Kidney capillary endothelial cell (primary cell): ENCODE measurements around the gene ETNPPL.
"Not testable (repeated sequence)": the region's sequence is repeated elsewhere in the genome, so short reads cannot be mapped to it uniquely, and the experiment has no call there.

Source experiments
- DNase-seq: peaks from one replicate; pipeline ENCODE4 v3.0.0-alpha.2; 2018; ENCODE audit warnings: low spot score

The ETNPPL gene

GRCh38 chr4:108754327-108754726, 8.5 kb downstream of the ETNPPL start:
- DNase-seq: no peak

- no peak for DNase-seq
These were observed 11.5 kb downstream of the ETNPPL start for GRCh38 chr4:108751321-108751720.

GRCh38 chr4:108749119-108749518, 13.7 kb downstream of the ETNPPL start:
- DNase-seq: no peak

- no peak for DNase-seq
These were observed 16.3 kb downstream of the ETNPPL start for GRCh38 chr4:108746511-108746910.

- no peak for DNase-seq
These were observed 18.5 kb downstream of the ETNPPL start for GRCh38 chr4:108744307-108744706.

- DNase-seq: no peak
These were observed 20.1 kb downstream of the ETNPPL start for GRCh38 chr4:108742451-108743420.

- no peak for DNase-seq
These were observed 24.7 kb downstream of the ETNPPL start for GRCh38 chr4:108738003-108738706.

GRCh38 chr4:108731006-108731405, 31.8 kb downstream of the ETNPPL start:
- DNase-seq: no peak

GRCh38 chr4:108730579-108730978, 32.3 kb downstream of the ETNPPL start:
- no peak for DNase-seq

GRCh38 chr4:108729731-108730130, 33.1 kb downstream of the ETNPPL start:
- no peak for DNase-seq

- no peak for DNase-seq
These were observed 37.4 kb downstream of the ETNPPL start for GRCh38 chr4:108725457-108725856.

GRCh38 chr4:108717386-108717785, 45.5 kb downstream of the ETNPPL start:
- DNase-seq: no peak

- DNase-seq: no peak
These were observed 46.5 kb downstream of the ETNPPL start for GRCh38 chr4:108716340-108716739.

- no peak for DNase-seq
These were observed 48.0 kb downstream of the ETNPPL start for GRCh38 chr4:108714880-108715279.

- DNase-seq: not testable (repeated sequence)
These were observed 52.3 kb downstream of the ETNPPL start for GRCh38 chr4:108710578-108710977.

GRCh38 chr4:108709722-108710121, 53.1 kb downstream of the ETNPPL start:
- no peak for DNase-seq

GRCh38 chr4:108709234-108709633, 53.6 kb downstream of the ETNPPL start:
- DNase-seq: no peak

GRCh38 chr4:108706289-108706688, 56.6 kb downstream of the ETNPPL start:
- DNase-seq: no peak

- no peak for DNase-seq
These were observed 58.9 kb downstream of the ETNPPL start for GRCh38 chr4:108703966-108704365.

- DNase-seq: no peak
These were observed 59.5 kb downstream of the ETNPPL start for GRCh38 chr4:108703370-108703769.

GRCh38 chr4:108702960-108703359, 59.9 kb downstream of the ETNPPL start:
- DNase-seq: no peak

GRCh38 chr4:108700081-108700757, 62.6 kb downstream of the ETNPPL start:
- DNase-seq: no peak

- DNase-seq: no peak
These were observed 66.7 kb downstream of the ETNPPL start for GRCh38 chr4:108696160-108696559.
